ENCODE data around the gene CMAS. TPM values are rescaled to one million over a fixed set of nuclear protein-coding genes. Genes with fewer than 3 reads are reported as not detected.
A peak's percentile ranks its signal among the peaks of the same experiment; 100 is the strongest.

The CMAS gene
- total RNA-seq, 1 experiment from 2014 or later, result 69.0 TPM

DNA sequence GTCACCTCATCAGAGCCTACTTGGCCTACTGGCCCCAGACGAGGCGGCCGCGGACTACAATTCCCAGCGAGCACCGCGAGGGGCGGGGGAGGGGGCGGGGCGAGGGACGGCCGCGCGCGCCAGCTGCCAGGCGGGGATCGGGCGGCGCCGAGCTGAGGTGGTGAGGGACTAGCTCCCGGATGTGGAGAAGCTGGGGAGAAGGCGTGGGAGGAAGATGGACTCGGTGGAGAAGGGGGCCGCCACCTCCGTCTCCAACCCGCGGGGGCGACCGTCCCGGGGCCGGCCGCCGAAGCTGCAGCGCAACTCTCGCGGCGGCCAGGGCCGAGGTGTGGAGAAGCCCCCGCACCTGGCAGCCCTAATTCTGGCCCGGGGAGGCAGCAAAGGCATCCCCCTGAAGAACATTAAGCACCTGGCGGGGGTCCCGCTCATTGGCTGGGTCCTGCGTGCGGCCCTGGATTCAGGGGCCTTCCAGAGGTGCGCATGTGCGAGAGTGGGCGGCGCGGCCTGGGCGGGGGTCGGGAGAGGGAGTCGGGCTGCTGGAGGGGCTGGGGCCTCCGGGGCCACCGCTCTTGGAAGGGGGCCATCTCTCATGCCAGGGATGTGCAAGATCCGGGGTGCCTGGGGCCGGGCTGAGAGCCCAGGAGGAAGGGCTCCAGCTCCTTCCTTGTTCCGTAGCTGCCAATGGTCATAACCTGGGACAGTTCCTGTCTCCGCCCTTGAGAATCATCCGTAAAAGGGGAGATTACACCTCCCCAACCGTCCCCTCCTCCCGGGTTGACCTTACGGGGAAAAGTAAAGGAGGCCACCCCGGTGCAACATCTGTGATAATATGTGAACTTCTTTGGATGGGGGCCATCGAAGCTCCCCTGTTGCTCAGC lies at the start of gene CMAS (continued):
- TF ChIP-seq ZBTB21 (CRISPR knock-in tag; IDR thresholded peaks at IDR 0.05; ENCODE audit: borderline replicate concordance) (0 out of 2 replicates have a peak, but pooled peaks have one; percentile 40), TEAD1 (CRISPR knock-in tag; IDR thresholded peaks at IDR 0.05) (no peak), SMAD3 (CRISPR knock-in tag; IDR thresholded peaks at IDR 0.05; ENCODE audit: borderline replicate concordance) (no peak)
- TF ChIP-seq, protein P1, sequence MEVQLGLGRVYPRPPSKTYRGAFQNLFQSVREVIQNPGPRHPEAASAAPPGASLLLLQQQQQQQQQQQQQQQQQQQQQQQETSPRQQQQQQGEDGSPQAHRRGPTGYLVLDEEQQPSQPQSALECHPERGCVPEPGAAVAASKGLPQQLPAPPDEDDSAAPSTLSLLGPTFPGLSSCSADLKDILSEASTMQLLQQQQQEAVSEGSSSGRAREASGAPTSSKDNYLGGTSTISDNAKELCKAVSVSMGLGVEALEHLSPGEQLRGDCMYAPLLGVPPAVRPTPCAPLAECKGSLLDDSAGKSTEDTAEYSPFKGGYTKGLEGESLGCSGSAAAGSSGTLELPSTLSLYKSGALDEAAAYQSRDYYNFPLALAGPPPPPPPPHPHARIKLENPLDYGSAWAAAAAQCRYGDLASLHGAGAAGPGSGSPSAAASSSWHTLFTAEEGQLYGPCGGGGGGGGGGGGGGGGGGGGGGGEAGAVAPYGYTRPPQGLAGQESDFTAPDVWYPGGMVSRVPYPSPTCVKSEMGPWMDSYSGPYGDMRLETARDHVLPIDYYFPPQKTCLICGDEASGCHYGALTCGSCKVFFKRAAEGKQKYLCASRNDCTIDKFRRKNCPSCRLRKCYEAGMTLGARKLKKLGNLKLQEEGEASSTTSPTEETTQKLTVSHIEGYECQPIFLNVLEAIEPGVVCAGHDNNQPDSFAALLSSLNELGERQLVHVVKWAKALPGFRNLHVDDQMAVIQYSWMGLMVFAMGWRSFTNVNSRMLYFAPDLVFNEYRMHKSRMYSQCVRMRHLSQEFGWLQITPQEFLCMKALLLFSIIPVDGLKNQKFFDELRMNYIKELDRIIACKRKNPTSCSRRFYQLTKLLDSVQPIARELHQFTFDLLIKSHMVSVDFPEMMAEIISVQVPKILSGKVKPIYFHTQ (CRISPR knock-in tag; IDR thresholded peaks at IDR 0.05), result no peak
- TF ChIP-seq, protein P2, sequence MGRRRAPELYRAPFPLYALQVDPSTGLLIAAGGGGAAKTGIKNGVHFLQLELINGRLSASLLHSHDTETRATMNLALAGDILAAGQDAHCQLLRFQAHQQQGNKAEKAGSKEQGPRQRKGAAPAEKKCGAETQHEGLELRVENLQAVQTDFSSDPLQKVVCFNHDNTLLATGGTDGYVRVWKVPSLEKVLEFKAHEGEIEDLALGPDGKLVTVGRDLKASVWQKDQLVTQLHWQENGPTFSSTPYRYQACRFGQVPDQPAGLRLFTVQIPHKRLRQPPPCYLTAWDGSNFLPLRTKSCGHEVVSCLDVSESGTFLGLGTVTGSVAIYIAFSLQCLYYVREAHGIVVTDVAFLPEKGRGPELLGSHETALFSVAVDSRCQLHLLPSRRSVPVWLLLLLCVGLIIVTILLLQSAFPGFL (CRISPR knock-in tag; IDR thresholded peaks at IDR 0.05; ENCODE audit: borderline replicate concordance), result no peak
- TF ChIP-seq, protein P3, sequence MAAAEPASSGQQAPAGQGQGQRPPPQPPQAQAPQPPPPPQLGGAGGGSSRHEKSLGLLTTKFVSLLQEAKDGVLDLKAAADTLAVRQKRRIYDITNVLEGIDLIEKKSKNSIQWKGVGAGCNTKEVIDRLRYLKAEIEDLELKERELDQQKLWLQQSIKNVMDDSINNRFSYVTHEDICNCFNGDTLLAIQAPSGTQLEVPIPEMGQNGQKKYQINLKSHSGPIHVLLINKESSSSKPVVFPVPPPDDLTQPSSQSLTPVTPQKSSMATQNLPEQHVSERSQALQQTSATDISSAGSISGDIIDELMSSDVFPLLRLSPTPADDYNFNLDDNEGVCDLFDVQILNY (CRISPR knock-in tag; IDR thresholded peaks at IDR 0.05), result no peak; the same call in 1 of the 2 replicates
- TF ChIP-seq, protein P4, sequence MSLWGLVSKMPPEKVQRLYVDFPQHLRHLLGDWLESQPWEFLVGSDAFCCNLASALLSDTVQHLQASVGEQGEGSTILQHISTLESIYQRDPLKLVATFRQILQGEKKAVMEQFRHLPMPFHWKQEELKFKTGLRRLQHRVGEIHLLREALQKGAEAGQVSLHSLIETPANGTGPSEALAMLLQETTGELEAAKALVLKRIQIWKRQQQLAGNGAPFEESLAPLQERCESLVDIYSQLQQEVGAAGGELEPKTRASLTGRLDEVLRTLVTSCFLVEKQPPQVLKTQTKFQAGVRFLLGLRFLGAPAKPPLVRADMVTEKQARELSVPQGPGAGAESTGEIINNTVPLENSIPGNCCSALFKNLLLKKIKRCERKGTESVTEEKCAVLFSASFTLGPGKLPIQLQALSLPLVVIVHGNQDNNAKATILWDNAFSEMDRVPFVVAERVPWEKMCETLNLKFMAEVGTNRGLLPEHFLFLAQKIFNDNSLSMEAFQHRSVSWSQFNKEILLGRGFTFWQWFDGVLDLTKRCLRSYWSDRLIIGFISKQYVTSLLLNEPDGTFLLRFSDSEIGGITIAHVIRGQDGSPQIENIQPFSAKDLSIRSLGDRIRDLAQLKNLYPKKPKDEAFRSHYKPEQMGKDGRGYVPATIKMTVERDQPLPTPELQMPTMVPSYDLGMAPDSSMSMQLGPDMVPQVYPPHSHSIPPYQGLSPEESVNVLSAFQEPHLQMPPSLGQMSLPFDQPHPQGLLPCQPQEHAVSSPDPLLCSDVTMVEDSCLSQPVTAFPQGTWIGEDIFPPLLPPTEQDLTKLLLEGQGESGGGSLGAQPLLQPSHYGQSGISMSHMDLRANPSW (CRISPR knock-in tag; conservative IDR thresholded peaks at IDR 0.05; ENCODE audit: low read depth), result no peak
- TF ChIP-seq, protein P5, sequence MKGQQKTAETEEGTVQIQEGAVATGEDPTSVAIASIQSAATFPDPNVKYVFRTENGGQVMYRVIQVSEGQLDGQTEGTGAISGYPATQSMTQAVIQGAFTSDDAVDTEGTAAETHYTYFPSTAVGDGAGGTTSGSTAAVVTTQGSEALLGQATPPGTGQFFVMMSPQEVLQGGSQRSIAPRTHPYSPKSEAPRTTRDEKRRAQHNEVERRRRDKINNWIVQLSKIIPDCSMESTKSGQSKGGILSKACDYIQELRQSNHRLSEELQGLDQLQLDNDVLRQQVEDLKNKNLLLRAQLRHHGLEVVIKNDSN (CRISPR knock-in tag; IDR thresholded peaks at IDR 0.05), result 0 out of 2 replicates have a peak, but pooled peaks have one; percentile 25

DNA sequence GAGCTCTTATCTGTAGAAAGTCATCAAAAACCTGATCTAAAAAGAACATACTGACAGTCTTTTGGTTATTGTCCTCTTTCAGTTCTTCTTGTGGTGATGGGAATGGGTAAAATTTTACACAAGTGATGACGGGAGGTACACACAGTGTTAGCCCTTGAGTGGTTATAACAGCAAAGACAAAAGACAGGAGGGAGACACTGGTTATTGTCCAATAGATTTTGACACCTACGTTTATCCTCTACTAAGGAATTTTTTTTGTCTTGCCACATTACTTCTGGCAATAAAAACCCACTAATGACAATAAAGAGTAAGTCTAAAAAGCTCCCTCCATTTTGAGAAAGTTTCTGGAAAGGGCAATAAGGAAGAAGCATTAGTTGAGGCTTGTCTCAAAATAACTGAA lies 47.7 kb upstream of the CMAS start:
- CTCF ChIA-PET, result no interaction called here
- H3K36me3 Mint-ChIP-seq, result no peaks in the 10 kb centered on the region
- TF ChIP-seq, protein P6, sequence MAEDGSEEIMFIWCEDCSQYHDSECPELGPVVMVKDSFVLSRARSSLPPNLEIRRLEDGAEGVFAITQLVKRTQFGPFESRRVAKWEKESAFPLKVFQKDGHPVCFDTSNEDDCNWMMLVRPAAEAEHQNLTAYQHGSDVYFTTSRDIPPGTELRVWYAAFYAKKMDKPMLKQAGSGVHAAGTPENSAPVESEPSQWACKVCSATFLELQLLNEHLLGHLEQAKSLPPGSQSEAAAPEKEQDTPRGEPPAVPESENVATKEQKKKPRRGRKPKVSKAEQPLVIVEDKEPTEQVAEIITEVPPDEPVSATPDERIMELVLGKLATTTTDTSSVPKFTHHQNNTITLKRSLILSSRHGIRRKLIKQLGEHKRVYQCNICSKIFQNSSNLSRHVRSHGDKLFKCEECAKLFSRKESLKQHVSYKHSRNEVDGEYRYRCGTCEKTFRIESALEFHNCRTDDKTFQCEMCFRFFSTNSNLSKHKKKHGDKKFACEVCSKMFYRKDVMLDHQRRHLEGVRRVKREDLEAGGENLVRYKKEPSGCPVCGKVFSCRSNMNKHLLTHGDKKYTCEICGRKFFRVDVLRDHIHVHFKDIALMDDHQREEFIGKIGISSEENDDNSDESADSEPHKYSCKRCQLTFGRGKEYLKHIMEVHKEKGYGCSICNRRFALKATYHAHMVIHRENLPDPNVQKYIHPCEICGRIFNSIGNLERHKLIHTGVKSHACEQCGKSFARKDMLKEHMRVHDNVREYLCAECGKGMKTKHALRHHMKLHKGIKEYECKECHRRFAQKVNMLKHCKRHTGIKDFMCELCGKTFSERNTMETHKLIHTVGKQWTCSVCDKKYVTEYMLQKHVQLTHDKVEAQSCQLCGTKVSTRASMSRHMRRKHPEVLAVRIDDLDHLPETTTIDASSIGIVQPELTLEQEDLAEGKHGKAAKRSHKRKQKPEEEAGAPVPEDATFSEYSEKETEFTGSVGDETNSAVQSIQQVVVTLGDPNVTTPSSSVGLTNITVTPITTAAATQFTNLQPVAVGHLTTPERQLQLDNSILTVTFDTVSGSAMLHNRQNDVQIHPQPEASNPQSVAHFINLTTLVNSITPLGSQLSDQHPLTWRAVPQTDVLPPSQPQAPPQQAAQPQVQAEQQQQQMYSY (CRISPR knock-in tag; IDR thresholded peaks at IDR 0.05), result no peak
- no peak for TF ChIP-seq SOX15 (CRISPR knock-in tag; IDR thresholded peaks at IDR 0.05)
- no peak for TF ChIP-seq FOXJ3 (CRISPR knock-in tag; IDR thresholded peaks at IDR 0.05; ENCODE audit: borderline replicate concordance)
- TF ChIP-seq TP53 (CRISPR knock-in tag; IDR thresholded peaks at IDR 0.05), result no peak
- TF ChIP-seq ESRRA (CRISPR knock-in tag; IDR thresholded peaks at IDR 0.05; ENCODE audit: borderline replicate concordance), result no peak
- TF ChIP-seq JUN (CRISPR knock-in tag; IDR thresholded peaks at IDR 0.05), result no peak
- TF ChIP-seq ZNF396 (CRISPR knock-in tag; IDR thresholded peaks at IDR 0.05; ENCODE audit: borderline replicate concordance), result no peak
- no peak for TF ChIP-seq NFATC4 (CRISPR knock-in tag; IDR thresholded peaks at IDR 0.05)
- TF ChIP-seq, protein P7, sequence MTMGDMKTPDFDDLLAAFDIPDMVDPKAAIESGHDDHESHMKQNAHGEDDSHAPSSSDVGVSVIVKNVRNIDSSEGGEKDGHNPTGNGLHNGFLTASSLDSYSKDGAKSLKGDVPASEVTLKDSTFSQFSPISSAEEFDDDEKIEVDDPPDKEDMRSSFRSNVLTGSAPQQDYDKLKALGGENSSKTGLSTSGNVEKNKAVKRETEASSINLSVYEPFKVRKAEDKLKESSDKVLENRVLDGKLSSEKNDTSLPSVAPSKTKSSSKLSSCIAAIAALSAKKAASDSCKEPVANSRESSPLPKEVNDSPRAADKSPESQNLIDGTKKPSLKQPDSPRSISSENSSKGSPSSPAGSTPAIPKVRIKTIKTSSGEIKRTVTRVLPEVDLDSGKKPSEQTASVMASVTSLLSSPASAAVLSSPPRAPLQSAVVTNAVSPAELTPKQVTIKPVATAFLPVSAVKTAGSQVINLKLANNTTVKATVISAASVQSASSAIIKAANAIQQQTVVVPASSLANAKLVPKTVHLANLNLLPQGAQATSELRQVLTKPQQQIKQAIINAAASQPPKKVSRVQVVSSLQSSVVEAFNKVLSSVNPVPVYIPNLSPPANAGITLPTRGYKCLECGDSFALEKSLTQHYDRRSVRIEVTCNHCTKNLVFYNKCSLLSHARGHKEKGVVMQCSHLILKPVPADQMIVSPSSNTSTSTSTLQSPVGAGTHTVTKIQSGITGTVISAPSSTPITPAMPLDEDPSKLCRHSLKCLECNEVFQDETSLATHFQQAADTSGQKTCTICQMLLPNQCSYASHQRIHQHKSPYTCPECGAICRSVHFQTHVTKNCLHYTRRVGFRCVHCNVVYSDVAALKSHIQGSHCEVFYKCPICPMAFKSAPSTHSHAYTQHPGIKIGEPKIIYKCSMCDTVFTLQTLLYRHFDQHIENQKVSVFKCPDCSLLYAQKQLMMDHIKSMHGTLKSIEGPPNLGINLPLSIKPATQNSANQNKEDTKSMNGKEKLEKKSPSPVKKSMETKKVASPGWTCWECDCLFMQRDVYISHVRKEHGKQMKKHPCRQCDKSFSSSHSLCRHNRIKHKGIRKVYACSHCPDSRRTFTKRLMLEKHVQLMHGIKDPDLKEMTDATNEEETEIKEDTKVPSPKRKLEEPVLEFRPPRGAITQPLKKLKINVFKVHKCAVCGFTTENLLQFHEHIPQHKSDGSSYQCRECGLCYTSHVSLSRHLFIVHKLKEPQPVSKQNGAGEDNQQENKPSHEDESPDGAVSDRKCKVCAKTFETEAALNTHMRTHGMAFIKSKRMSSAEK (CRISPR knock-in tag; IDR thresholded peaks at IDR 0.05; ENCODE audit: borderline replicate concordance), result no peak
- TF ChIP-seq ZNF416 (CRISPR knock-in tag; IDR thresholded peaks at IDR 0.05), result no peak

More for the DNA sequence above, 47.7 kb upstream of the CMAS start:
- ATAC-seq (no peak), DNase-seq (ENCODE audit: low spot score) (no peak)
- Mint-ChIP-seq H3K4me1 (peaks cover under 1% of the 10 kb centered on the region), H3K4me3 (no peak overlapping the region), H3K9me3 (no peaks in the 10 kb centered on the region), H3K27me3 (ENCODE audit: low read depth) (no peaks in the 10 kb centered on the region), H3K27ac (no peak overlapping the region)
- POLR2A ChIA-PET, result no interaction called here

Measured in WTC11 (cell line).